Panc1 (cell line): ENCODE results near the gene CACNG7. TPM values are rescaled to one million over a fixed set of nuclear protein-coding genes. Genes with fewer than 3 reads are reported as not detected.

ENCODE experiments used
- ATAC-seq: fragments of 200-7000 bp; cut with Tn5 transposase; 2 replicates; pipeline ENCODE4 v1.9.1; 2020; ENCODE audit warnings: mild to moderate bottlenecking, moderate library complexity
- BruUV-seq: library from RNA; stranded (reverse); fragments of 400-500 nt; replicated peaks from 2 replicates; lab custom pipeline; 2021; lab: Mats Ljungman, UMichigan
- CTCF ChIA-PET: fragments of 300-600 bp; sonication (Branson Sonifier 250); formaldehyde crosslinking; loops from one replicate; lab custom pipeline; 2022; ENCODE audit warnings: antibody characterized with exemption; lab: Charles Lee
- POLR2A ChIA-PET: fragments of 300-600 bp; sonication (Branson Sonifier 250); formaldehyde crosslinking; loops from one replicate; lab custom pipeline; 2022; ENCODE audit warnings: antibody characterized with exemption; lab: Charles Lee
- DNase-seq: peaks from one replicate; pipeline ENCODE4 v3.0.0-alpha.2; 2010; ENCODE audit warnings: low read depth, low spot score
- H3K27ac ChIP-seq: 2 replicates; pipeline ENCODE4 v1.5.1; 2011; ENCODE audit warnings: mild to moderate bottlenecking, low read length, inconsistent platforms
- H3K27me3 ChIP-seq: fragments of 200-500 bp; sonication (Bioruptor generic); 2 replicates; pipeline ENCODE4 v1.6.0; 2014; ENCODE audit warnings: low read length, inconsistent platforms; ENCODE audit not compliant: control insufficient read depth, insufficient read depth
- H3K36me3 ChIP-seq: fragments of 200-500 bp; sonication (Bioruptor generic); 2 replicates; pipeline ENCODE4 v1.5.1; 2014; ENCODE audit warnings: inconsistent platforms, mild to moderate bottlenecking, low read length, moderate library complexity; ENCODE audit not compliant: control insufficient read depth, insufficient read depth
- H3K4me1 ChIP-seq: 2 replicates; pipeline ENCODE4 v1.5.1; 2011; ENCODE audit warnings: inconsistent platforms, mild to moderate bottlenecking, low read length, moderate library complexity; ENCODE audit not compliant: control insufficient read depth, insufficient read depth
- H3K4me3 ChIP-seq, 2 experiments: 2 replicates each; pipeline ENCODE4 v1.5.1; 2011 to 2012; ENCODE audit warnings: low read depth in 2 of 2, low read length in 2 of 2, mild to moderate bottlenecking in 2 of 2, inconsistent platforms in 1 of 2, moderate library complexity in 1 of 2
- H3K9me3 ChIP-seq: fragments of 200-500 bp; sonication (Bioruptor generic); 2 replicates; pipeline ENCODE4 v1.5.1; 2014; ENCODE audit warnings: low read depth, mild to moderate bottlenecking, inconsistent platforms, low read length, moderate library complexity; ENCODE audit not compliant: control insufficient read depth, insufficient read depth
- CTCF ChIP-seq: fragments of 450-650 bp; IDR thresholded peaks from 2 replicates; pipeline ENCODE4 v1.5.1; 2017; ENCODE audit warnings: mild to moderate bottlenecking
- POLR2AphosphoS5 ChIP-seq: IDR thresholded peaks from 2 replicates; pipeline ENCODE4 v1.6.1; 2012; ENCODE audit warnings: mild to moderate bottlenecking, low read depth, low read length, moderate library complexity
- REST ChIP-seq, 2 experiments: IDR thresholded peaks; 2 replicates each; pipeline ENCODE4 v1.6.1; 2011 to 2012; ENCODE audit warnings: low read depth in 2 of 2, control low read depth in 1 of 2, low read length in 1 of 2, mild to moderate bottlenecking in 1 of 2, moderate library complexity in 1 of 2; ENCODE audit not compliant: insufficient read depth in 1 of 2
- SIN3A ChIP-seq: IDR thresholded peaks from 2 replicates; pipeline ENCODE4 v1.6.1; 2012; ENCODE audit warnings: low read depth, mild to moderate bottlenecking, low read length, moderate library complexity, borderline replicate concordance; ENCODE audit not compliant: insufficient read depth
- TCF7L2 ChIP-seq: IDR thresholded peaks from 2 replicates; pipeline ENCODE4 v1.6.1; 2011; ENCODE audit warnings: mild to moderate bottlenecking, low read depth, low read length, inconsistent platforms
- in situ Hi-C: cut with HindIII; loops from 2 replicates; pipeline ENCODE4 v1.10.0; 2016; ENCODE audit warnings: low sequenced_read_pairs, low pct_unique_long_range_greater_than_20kb
- intact Hi-C: fragments of 100-400 bp; cut with micrococcal nuclease; formaldehyde crosslinking; loops from one replicate; pipeline ENCODE4 v1.10.0; 2022; ENCODE audit not compliant: unreplicated experiment
- total RNA-seq: library from RNA; stranded (reverse); gene quantifications from one replicate; pipeline ENCODE4 v1.2.1, GENCODE V29; 2021; ENCODE audit not compliant: unreplicated experiment

Gene CACNG7
- total RNA-seq, 1 experiment from 2014 or later = 7.7 TPM

- H3K4me3 ChIP-seq = no peak overlapping the region
- in situ Hi-C loops (no loop called here), intact Hi-C loops (no loop called here)
- no peak for ATAC-seq
- no peak for TF ChIP-seq REST (IDR thresholded peaks at IDR 0.05; ENCODE audit: insufficient read depth in 1 of 2, low read depth in 2 of 2, low read length in 1 of 2)
- TF ChIP-seq CTCF = no peak
- no peak for TF ChIP-seq POLR2AphosphoS5
- no peak for TF ChIP-seq SIN3A
- TF ChIP-seq TCF7L2 = no peak
- peaks cover 6% of the 10 kb centered on the region; the same call in 1 of the 2 replicates for H3K36me3 ChIP-seq
- H3K9me3 ChIP-seq = no peaks in the 10 kb centered on the region
- no peak for DNase-seq
- H3K27ac ChIP-seq = peak overlapping the region; percentile 55; the same call in 1 of the 2 replicates
- ChIA-PET CTCF (no interaction called here), POLR2A (interaction anchor here (0.6 to 1.0 kb wide), 2 partner anchors 24 to 151 kb away, joined by 4 to 5 read pairs; no protein-coding TSS in a partner anchor)
- no TSS peak for BruUV-seq
- H3K4me1 ChIP-seq = peaks cover 39% of the 10 kb centered on the region
- H3K27me3 ChIP-seq = no peaks in the 10 kb centered on the region
These were observed 36.3 kb upstream of the CACNG7 start for GRCh38 chr19:53872762-53873161.

GRCh38 chr19:53873773-53874605 is 35.1 kb upstream of the CACNG7 start:
- in situ Hi-C loops = no loop called here
- CTCF ChIA-PET = no interaction called here
- no TSS peak for BruUV-seq

More at GRCh38 chr19:53873773-53874605, 35.1 kb upstream of the CACNG7 start:
- H3K9me3 ChIP-seq = no peaks in the 10 kb centered on the region
- no peak for TF ChIP-seq CTCF
- TF ChIP-seq SIN3A = no peak
- TF ChIP-seq REST (IDR thresholded peaks at IDR 0.05; ENCODE audit: insufficient read depth in 1 of 2, low read depth in 2 of 2, low read length in 1 of 2) = no peak
- peak; percentile 60 for TF ChIP-seq POLR2AphosphoS5
- intact Hi-C loops = no loop called here
- H3K4me1 ChIP-seq = peaks cover 43% of the 10 kb centered on the region
- ATAC-seq = no peak
- H3K4me3 ChIP-seq = no peak overlapping the region
- no peak for DNase-seq
- no peaks in the 10 kb centered on the region for H3K27me3 ChIP-seq
- POLR2A ChIA-PET = interaction anchor here (0.6 to 1.0 kb wide), 5 partner anchors 25 to 1801 kb away, joined by 3 to 14 read pairs (median 5); partner anchors contain the start of gene EPN1
- no peak overlapping the region; the same call in 1 of the 2 replicates for H3K27ac ChIP-seq
- H3K36me3 ChIP-seq = 0 out of 2 replicates have a peak, but pooled peaks cover 6% of the 10 kb centered on the region
